ENCODE measurements around the gene CRTAP.
"Not testable (repeated sequence)": the region's sequence is repeated elsewhere in the genome, so short reads cannot be mapped to it uniquely, and the experiment has no call there.

The CRTAP gene

DNA sequence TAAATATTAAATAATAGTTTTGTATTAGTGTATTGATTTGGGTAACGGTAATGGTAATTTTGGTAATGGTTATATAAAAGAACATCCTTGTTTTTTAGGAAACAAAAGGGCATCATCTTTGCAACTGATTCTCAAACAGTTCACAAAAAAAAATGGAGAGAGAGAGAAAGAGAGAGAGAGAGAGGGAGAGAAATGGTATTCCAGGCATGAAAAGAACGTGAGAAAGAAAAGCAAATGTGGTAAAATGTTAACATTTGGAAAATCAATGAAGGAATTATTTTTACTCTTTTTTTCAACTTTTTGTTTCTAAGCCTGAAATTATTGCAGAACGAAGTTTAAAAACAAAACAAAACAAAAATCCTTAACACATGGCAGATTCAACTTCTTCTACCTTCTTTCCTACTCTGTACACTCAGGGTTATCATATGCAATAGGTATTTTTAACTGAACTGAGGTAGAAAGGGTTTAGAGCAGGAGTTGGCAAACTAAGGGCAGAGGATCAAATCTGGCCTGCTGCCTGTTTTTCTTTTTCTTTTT lies 14.6 kb upstream of the CRTAP start:
- in situ Hi-C loops (cut with MboI; ENCODE audit: low sequenced_read_pairs): no loop called here

GRCh38 chr3:33099701-33100100 lies 14.1 kb upstream of the CRTAP start:
- in situ Hi-C loops (cut with MboI; ENCODE audit: low sequenced_read_pairs): no loop called here

DNA sequence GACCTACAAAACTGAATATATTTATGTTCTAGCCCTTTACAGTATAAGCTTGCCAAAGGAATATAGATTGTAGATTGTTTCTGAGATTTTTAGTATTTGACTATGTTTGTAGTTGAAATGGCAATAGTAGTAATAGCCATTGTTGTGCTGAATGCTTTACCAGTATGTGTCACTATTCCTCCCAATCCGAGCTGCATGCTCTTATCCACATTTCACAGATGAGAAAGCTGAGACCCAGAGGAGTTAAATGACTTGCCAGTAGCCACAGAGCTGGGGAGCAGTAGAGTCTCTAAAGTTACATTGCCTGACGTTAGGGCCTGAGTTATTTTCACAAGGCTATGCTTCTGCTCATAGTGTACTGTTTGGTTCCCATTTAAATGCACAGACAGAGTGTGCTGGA lies 13.6 kb upstream of the CRTAP start:
- in situ Hi-C loops (cut with MboI; ENCODE audit: low sequenced_read_pairs): no loop called here

DNA sequence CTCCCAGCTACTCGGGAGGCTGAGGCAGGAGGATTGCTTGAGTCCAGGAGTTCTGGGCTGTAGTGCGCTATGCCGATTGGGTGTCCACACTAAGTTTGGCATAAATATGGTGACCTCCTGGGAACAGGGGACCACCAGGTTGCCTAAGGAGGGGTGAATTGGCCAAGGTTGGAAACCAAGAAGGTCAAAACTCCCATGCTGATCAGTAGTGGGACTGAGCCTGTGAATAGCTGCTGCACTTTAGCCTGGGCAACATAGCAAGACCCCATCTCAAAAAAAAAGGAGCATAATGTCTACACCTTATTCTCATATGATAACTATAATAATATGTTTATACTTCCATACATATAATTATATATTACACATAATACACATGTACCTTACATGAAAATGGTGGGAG lies 10.8 kb upstream of the CRTAP start:
- in situ Hi-C loops (cut with MboI; ENCODE audit: low sequenced_read_pairs): no loop called here

GRCh38 chr3:33103480-33103879 lies 10.3 kb upstream of the CRTAP start:
- in situ Hi-C loops (cut with MboI; ENCODE audit: low sequenced_read_pairs): no loop called here

DNA sequence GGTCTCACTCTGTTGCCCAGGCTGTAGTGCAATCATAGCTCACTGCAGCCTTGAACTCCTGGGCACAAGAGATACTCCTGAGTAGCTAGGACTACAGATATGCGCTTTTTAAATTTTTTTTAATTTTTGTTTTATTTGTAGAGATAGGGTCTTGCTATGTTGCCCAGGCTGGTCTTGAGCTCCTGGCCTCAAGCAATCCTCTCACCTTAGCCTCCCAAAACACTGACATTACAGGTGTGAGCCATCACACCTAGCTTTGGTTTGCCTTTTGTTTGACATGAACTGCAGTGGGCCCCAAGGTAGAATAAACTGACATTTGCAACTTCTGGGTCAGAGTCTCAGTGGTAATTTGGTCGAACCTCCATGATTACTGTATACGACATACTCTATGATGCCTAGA lies 9.0 kb upstream of the CRTAP start:
- in situ Hi-C loops (cut with MboI; ENCODE audit: low sequenced_read_pairs): no loop called here

DNA sequence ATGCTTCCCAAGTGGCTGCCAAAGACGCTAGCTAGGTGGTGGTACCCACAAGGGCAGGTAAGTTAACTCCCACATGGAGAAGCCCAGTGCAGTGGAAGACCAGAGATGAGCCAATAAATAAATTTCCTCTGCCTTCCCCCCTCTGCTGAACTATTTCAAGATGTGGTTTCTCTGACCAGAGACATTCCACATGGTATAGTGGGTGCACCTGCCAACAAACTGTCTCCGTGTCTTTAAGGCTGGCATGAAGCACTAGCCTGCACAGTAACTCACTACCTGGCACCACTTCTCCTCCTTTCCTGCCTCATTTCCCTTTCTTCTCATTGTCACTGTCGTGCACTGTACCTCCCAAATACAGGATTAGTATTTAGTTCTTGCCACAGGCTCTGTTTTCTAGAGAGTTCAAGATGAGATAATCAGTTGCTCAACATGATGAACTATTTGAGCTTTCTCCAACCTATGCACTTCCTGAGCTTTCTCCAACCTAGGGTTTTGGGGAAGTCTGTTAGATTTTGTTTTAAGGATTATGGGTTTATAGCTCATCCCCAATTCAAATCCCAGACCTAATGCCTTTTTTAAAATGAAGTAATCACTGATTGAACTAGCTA lies 8.4 kb upstream of the CRTAP start:
- in situ Hi-C loops (cut with MboI; ENCODE audit: low sequenced_read_pairs): no loop called here

DNA sequence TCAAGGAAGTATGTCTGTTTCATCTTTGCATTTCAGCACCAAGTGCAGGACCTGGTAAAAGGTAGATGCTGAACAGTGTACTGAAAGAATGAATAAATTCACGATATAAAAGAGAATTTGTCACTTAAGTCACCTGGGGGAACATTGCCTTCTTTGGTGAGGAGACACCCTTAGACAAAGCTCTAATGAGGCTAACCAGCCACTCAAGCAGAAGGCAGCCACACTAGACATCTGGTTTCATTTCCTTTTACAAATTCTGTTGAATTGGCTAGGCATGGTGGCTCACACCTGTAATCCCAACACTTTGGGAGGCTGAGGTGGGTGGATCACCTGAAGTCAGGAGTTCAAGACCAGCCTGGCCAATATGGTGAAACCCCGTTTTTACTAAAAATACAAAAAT lies 7.0 kb upstream of the CRTAP start:
- in situ Hi-C loops (cut with MboI; ENCODE audit: low sequenced_read_pairs): not testable (repeated sequence)

DNA sequence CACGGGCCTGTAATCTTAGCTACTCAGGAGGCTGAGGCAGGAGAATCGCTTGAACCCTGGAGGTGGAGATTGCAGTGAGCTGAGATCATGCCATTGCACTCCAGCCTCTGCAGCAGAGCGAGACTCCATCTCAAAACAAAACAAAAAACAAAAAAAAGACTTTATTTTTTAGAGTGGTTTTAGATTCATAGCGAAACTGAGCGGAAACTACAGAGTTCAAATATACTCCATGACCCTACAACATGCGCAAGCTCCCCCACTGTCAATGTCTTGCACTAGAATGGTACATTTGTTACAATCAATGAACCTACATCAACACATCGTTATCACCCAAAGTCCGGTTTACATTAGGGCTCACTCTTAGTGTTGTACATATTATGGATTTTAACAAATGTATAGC lies 2.2 kb upstream of the CRTAP start:
- in situ Hi-C loops (cut with MboI; ENCODE audit: low sequenced_read_pairs): no loop called here

DNA sequence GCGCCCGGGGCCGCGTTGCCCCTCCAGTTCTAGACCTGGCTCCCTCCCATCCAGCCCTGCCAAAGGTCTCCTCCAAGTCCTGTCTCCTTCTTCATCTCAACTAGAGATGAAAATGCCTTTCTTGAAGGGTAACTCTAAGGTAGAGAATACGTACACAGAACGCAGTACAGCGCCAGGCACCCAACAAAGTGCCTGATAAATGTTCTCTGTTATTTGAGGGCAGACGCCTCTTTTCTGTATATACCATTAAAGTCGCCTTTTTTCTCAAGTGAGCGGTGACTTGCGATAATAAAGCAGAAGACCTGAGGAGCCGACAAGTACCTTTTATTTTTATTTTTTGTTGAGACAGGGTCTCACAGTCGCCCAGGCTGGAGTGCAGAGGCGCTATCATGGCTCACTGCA lies 809 bp downstream of the CRTAP start:
- in situ Hi-C loops (cut with MboI; ENCODE audit: low sequenced_read_pairs): no loop called here

DNA sequence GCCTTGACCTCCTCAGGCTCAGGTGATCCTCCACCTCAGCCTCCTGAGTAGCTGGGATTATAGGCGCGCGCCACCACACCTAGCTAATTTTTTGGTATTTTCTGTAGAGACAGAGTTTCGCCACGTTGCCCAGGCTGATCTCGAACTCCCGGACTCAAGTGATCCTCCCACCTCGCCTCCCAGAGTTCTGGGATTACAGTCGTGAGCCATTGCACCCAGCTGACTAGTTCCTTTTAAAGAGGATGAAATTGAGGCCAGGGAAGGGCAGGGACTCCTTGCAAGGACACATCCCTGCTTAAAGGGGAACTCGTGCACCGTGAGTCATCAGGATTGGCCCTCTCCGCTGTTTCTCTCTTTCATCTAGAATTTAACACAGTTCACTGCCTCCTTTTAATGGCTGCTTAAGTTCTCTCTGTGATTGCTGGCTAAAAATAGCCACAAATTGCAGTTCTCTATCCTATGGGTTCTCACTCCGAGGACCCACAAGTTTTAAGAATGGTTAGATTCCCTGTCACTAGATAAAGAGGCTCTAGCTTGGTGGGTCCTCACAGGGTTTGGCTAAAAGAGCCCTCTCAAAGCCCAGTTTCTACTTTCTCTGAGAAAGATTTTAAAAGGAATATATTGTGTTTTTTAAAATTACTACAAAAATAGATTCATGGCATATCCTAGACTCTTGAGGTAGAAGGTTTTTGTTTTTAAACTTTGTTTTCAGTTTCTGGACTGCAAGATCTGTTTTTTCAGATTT lies 1.4 kb downstream of the CRTAP start:
- in situ Hi-C loops (cut with MboI; ENCODE audit: low sequenced_read_pairs): no loop called here

DNA sequence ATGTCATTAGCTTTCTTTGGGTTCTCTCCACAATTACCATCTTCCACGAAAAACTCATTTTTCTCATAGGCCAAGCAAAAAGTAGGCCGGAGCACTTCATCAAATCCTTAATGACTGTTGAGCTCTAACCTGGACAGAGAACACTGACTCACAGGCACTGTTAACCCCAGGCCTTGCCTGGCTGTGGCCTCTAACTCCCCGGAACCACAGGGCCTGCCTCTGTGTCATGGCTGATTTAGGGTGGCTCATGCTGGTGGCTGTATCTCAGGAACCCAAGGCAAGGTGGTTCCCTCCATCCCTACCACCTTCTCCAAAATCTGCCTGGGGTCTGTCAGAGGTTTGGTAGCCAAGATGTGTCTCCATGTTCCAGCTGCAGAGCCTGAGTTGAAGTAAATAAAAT lies 3.6 kb downstream of the CRTAP start:
- in situ Hi-C loops (cut with MboI; ENCODE audit: low sequenced_read_pairs): no loop called here

DNA sequence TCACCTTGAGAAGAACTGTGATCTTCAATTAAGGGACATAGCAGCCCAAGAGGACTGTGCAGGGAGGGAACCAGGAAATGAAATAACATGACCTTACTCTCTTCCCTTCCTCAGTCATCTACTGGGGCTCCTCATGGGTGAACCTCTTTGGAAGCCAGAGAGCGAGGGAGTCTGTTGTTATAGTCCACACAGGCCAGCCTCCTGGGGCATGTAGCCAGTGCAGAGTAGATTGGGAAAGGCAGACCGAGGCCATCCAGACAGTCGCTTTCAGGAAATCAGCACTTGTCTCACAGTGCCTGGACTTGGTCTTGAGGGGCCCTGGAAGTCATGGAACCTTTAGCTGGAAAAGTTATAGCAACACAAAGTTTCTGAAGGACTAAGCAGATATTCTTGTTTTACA lies 6.1 kb downstream of the CRTAP start:
- in situ Hi-C loops (cut with MboI; ENCODE audit: low sequenced_read_pairs): no loop called here

DNA sequence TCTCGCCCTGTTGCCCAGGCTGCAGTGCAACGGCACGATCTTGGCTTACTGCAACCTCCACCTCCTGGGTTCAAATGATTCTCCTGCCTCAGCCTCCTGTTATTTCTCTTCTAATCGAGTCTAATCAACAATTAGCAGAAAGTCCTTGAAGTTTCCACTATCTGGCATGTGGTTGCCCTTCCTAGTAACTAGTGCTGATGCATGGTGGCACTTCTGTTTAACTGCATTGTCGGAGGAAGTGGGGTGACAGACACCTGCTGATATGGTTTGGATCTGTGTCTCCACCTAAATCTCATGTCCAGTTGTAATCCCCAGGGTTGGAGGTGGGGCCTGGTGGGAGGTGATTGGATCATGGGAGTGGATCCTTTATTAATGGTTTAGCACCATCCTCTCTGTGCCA lies 9.2 kb downstream of the CRTAP start:
- in situ Hi-C loops (cut with MboI; ENCODE audit: low sequenced_read_pairs): no loop called here

- in situ Hi-C loops (cut with MboI; ENCODE audit: low sequenced_read_pairs): no loop called here
Observed at GRCh38 chr3:33124638-33125037, 10.8 kb downstream of the CRTAP start.

DNA sequence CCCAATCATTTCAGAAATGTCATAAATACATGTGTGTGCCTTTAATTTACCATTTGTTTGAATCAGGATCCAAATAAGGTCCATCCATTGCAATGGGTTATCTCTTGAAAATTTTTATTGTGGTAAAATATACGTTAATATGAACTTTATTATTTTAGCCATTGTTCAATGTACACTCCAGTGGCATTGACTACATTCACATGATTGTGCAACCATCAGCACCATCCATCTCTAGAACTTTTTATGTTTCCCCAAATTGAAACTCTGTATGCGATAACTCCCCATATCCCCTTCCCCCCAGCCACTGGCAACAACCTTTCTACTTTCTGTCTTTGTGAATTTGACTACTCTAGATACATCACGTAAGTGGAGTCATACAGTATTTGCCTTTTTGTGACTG lies 12.0 kb downstream of the CRTAP start:
- in situ Hi-C loops (cut with MboI; ENCODE audit: low sequenced_read_pairs): no loop called here

DNA sequence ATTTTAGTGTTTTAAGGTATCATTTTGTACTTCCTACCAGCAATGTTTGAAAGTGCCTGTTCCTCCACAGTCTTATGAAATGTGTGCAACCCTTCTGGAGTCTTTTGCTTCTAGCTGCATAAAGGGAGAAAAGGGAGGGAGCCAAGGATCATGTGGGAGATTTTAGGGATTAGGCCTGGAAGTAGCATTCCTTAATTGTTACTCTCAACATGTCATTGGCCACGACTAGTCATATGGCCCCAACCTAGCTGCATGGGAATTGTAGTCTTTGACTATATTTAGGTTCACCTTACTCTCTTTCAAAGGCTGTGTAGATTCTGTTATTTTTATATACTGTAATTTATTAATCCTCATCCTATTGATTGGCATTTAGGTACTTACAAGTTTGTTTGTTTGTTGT lies 14.9 kb downstream of the CRTAP start:
- in situ Hi-C loops (cut with MboI; ENCODE audit: low sequenced_read_pairs): no loop called here

DNA sequence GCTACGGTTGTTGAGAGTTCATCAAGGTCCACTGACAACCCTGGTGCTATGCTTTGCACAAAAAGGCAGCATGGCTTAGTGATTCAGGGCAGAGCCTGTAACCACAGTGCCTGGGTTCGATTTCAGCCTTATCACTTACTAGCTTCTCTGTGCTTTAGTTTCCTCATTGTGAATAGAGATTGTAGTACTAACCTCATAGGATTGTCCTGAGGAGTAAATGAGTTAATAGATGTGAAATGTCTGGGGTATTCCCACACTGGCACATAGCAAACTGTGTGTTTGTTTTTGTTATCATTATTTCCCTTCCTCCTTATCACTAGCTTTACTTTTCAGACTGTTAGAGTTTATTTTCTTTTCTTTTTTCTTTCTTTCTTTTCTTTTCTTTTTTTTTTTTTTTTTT lies 16.3 kb downstream of the CRTAP start:
- in situ Hi-C loops (cut with MboI; ENCODE audit: low sequenced_read_pairs): no loop called here

DNA sequence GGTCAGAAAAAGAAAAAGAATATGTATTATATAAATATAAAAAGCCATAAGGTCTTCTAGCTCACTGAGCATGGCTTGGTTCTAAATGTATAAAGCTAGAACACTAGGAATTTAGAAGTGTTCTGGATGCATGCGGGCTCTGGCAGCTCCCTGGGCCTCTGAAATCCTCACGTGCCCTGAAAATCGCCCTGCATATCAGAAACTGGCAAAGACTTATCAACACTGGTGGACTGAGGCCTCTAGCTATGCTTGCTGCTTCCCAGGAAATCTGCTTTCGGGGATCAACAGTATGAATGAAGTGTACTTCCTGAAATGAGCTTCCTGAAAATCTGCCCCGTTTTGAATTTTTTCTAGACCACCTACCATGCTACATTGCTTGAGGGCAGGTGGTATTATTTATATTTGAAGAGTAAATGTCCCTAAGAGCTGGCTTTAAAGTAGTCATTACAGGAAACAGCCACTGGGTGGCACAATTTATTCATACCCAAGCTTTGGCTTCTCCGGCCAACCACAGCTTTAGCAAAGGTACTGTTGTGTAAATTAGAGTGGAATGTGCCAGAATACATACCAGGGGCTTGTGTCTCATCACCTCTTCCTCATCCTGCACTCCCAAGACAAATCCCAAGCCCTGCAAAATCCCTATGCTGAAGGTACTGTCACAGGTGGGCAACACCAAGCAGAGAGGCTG lies 17.7 kb downstream of the CRTAP start:
- in situ Hi-C loops (cut with MboI; ENCODE audit: low sequenced_read_pairs): no loop called here

DNA sequence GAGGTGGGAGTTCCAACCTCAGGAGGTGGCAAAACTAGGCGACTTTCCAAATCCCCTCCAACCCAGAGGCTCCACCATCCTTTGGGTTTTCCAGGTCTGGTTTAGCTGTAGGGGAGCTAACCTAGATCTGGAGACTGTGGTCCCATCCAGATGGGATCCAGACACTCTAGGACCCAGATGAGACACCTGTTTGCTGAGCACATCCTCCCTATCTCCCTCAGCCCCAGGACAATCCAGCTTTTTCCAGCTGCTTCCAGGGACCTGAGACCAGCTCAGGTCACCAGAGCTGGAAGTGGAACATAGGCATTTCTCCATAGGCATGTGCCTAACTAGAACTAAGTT lies 18.2 kb downstream of the CRTAP start:
- in situ Hi-C loops (cut with MboI; ENCODE audit: low sequenced_read_pairs): no loop called here

GRCh38 chr3:33134026-33134625 lies 20.3 kb downstream of the CRTAP start:
- in situ Hi-C loops (cut with MboI; ENCODE audit: low sequenced_read_pairs): no loop called here

- in situ Hi-C loops (cut with MboI; ENCODE audit: low sequenced_read_pairs): no loop called here
Observed at GRCh38 chr3:33137691-33138090, 23.9 kb downstream of the CRTAP start.

Data from HL-60/S4 treated with phorbol 12-myristate 13-acetate at 8.2 ng/mL for 4 days and 3 days (cell line).